Uterus (tissue), 2 donors: ENCODE results near the gene ACTL9.

Experiments
- POLR2A ChIP-seq, 2 donors: fragments of 450-650 bp; IDR thresholded peaks; one replicate each; pipeline ENCODE4 v1.6.1; 2016; ENCODE audit warnings: antibody characterized with exemption in 2 of 2, mild to moderate bottlenecking in 1 of 2, moderate library complexity in 1 of 2
- TF ChIP-seq, protein P1 (sequence below), 4 experiments: fragments of 200-600 bp in 2 of 4; fragments of 450-650 bp in 2 of 4; sonication (generic) in 2 of 4; IDR thresholded peaks; one replicate each; pipeline ENCODE4 v1.5.1; 2016 to 2019; ENCODE audit warnings: antibody characterized with exemption in 4 of 4, mild to moderate bottlenecking in 2 of 4, moderate library complexity in 1 of 4

DNA sequence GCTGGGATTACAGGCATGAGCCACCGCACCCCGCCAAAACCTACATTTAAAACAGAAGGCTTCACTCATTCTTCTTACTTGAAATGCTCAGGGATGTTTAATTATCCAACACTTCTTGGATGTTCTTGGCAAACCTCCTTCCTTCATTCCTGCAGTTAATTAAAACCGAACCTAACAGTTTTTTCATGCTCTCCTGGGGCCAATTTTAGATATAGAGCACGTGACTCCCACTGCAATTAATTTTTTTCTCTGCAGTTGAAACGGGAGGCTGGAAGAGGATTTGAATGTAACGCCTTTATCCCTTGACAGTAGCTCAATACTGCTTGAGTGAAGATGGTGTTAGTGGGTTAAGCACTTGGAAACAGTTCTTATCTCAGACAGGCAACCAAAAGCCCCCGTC, 4.6 kb upstream of the ACTL9 start:
- TF ChIP-seq, protein P1, sequence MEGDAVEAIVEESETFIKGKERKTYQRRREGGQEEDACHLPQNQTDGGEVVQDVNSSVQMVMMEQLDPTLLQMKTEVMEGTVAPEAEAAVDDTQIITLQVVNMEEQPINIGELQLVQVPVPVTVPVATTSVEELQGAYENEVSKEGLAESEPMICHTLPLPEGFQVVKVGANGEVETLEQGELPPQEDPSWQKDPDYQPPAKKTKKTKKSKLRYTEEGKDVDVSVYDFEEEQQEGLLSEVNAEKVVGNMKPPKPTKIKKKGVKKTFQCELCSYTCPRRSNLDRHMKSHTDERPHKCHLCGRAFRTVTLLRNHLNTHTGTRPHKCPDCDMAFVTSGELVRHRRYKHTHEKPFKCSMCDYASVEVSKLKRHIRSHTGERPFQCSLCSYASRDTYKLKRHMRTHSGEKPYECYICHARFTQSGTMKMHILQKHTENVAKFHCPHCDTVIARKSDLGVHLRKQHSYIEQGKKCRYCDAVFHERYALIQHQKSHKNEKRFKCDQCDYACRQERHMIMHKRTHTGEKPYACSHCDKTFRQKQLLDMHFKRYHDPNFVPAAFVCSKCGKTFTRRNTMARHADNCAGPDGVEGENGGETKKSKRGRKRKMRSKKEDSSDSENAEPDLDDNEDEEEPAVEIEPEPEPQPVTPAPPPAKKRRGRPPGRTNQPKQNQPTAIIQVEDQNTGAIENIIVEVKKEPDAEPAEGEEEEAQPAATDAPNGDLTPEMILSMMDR (IDR thresholded peaks at IDR 0.05) = no peak
- no peak for TF ChIP-seq POLR2A (IDR thresholded peaks at IDR 0.05)
